Ramos (cell line): ENCODE results near the gene WIPI1.

ENCODE experiments used
- in situ Hi-C: fragments of 300-500 bp; cut with MboI; formaldehyde crosslinking; loops from one replicate; pipeline ENCODE4 v1.14.3; 2022; ENCODE audit warnings: low sequenced_read_pairs; ENCODE audit not compliant: unreplicated experiment

Gene WIPI1

GRCh38 chr17:68446626-68447041 lies 10.7 kb downstream of the WIPI1 start:
- in situ Hi-C loops: no loop called here

DNA sequence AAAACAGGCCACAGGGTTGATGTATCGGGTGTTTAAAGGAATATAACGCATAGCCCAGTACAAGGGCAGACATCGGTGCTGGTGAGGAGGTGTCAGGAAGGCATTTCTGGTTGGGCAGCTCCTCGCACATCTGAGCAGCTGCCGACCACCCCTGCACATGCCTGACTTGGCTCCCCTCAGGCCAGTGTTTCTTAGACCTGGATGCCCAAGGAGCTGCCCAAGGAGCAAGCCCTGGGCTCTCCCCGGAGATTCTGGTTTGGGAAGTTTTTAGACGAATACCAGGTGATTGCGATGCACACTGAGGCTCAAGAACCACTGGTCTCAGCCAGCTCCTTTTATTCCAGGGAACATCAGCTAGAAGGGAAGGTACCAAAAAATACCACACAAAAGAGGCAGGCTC lies 11.6 kb downstream of the WIPI1 start:
- in situ Hi-C loops: no loop called here

DNA sequence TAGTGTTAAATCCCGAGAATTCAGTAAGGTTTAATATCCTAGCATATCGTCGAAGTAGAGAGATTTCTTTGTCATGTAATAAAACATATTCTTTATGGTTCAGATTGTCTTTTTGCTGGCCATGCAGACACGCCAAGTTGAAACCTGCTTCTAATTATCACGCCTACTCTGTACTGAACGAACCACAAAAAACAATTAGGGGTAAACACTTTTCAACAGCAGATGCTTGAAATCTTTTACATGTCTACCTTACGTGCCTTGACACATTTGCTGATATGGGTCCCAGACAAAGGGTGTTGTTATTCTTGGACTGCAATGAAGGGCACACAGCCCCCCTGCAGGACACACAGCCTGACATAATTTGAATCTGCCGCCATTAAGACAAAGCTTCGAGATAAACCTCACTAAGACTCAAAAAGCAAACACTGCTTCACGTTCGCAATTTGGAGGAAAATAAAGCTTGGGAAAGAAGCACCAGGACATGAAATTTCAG lies 13.3 kb downstream of the WIPI1 start:
- in situ Hi-C loops: no loop called here

DNA sequence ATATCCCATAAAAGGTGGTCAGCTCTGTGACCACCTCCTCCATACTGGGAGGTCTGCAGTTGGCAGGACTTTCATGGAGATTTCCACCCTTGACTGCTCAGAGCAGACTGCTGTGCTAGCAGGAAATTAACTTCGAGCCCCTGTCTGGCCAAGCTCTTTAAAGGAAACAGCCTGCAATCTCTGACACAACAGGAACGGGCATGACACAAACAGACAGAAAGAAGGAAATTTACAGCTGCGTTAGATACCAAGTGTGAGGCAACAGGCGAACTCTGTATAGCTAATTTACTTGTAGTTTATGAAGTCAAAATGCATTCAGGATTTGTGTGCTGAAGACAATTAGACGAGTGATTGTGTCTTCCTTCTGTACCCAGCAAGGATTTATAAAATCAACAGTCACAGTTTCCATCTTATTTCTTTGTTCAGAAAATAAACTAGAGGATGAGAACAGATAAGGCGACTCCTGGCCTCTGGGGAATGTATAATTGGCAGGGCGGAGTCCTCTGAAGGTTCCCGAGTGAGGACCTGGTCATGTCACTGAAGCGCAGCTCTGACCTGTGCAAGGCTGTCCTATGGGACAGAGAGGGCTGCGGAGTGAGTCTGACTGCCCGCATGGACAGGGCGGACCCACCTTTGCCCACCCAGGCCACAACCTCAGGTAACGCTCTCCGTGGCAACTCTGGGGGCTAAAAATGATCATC lies 16.1 kb downstream of the WIPI1 start:
- in situ Hi-C loops: no loop called here

- in situ Hi-C loops: no loop called here
Observed at GRCh38 chr17:68440526-68440925, 16.8 kb downstream of the WIPI1 start.

DNA sequence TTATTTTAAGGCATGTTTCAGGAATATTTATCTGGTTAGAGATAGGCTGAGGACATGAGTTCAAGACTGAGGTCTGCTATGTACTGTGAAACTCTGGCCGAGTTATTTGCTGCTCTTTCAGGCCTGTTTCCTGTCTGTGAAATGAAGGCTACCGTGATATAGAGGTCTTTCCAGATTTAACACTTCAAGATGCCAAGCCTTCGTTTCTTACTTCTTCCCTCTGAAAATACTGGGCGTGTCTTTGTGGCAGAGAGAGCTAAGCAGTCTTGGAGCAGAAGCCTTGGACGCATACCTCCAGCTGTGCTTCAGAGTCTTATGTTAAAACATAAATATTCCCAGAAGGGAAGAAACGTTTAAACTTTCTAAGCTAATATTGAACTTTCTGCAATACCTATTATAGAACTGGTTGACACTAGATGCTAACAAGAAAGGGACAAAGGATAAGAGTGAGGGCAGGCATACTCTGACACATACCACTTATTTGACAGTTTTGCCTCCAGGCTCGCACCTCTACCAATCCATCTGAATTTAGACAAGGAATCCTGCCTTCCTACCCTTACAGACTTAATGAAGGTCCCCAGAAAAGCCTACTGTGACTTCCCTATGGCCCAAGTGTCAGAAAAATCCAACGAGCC lies 17.5 kb downstream of the WIPI1 start:
- in situ Hi-C loops: loop anchor here (10.0 kb wide), 1 partner anchor 265 kb away; no protein-coding TSS in a partner anchor

- in situ Hi-C loops: loop anchor here (10.0 kb wide), 1 partner anchor 263 kb away; no protein-coding TSS in a partner anchor
Observed at GRCh38 chr17:68437979-68438822, 19.1 kb downstream of the WIPI1 start.

- in situ Hi-C loops: loop anchor here (10.0 kb wide), 1 partner anchor 261 kb away; no protein-coding TSS in a partner anchor
Observed at GRCh38 chr17:68435876-68436842, 21.1 kb downstream of the WIPI1 start.

DNA sequence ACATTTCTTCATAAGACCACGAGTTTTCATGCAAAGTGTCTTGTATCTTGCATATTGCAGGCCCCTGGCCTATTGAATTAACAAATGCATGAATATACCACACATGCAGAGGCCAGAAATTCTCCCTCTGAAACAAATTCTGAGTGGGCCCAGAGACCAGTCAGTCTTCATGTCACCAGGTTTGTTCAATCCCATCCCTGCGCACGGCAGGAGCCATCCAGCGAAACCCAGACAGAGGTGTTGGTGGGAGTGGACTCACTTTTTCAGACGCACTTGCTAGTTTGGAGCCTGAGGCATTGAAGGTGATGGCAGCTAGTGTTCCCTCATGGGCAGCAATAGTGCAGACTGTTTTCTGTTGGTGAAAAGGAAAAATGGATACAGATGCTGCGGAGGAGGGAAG lies 21.9 kb downstream of the WIPI1 start:
- in situ Hi-C loops: loop anchor here (10.0 kb wide), 1 partner anchor 261 kb away; no protein-coding TSS in a partner anchor

DNA sequence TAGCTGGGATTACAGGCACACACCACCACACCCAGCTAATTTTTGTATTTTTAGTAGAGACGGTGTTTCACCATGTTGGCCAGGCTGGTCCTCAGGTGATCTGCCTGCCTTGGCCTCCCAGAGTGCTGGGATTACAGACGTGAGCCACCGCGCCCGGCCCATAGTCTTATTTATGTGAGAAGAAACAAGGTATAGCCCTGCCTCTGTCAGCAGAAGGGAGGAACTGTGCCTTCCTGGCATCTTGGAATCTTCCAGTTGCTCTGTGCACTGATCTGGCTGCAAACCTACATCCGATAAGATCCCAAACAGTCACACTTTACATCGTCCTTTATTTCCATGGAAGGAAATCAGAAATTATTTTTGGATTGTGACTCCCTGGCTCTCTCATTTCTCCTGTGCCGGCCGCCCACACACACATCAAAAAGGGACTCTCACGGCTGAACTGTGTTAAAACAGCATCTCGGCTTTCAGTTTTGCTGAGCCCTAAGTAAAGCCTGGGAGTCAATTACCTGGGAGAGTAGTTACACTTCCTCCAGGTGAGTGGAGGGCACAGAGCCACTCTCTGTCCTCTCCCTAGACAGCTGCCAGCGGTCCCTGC lies 23.3 kb downstream of the WIPI1 start:
- in situ Hi-C loops: loop anchor here (5.0 to 10.0 kb wide), 2 partner anchors 172 to 259 kb away; no protein-coding TSS in a partner anchor

DNA sequence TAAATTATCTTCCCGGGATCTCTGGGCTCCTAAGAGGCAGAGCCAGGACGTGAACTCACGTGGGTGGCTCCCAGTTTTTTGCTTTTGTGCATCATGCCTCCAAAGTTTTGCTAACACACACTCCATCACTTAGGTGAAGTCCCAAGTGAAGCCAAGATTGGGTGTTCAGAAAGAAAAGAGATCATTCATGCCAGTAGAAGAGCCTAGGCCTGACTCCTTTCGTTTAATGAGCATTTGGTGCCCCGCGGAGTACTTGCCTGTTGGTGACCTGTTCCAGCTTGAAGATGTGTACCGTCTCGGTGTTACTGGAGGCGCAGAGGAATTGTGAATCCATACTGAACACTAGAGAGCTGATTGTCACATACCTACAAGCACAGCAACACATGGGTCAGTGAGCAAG lies 24.1 kb downstream of the WIPI1 start:
- in situ Hi-C loops: loop anchor here (5.0 to 10.0 kb wide), 2 partner anchors 171 to 258 kb away; no protein-coding TSS in a partner anchor

DNA sequence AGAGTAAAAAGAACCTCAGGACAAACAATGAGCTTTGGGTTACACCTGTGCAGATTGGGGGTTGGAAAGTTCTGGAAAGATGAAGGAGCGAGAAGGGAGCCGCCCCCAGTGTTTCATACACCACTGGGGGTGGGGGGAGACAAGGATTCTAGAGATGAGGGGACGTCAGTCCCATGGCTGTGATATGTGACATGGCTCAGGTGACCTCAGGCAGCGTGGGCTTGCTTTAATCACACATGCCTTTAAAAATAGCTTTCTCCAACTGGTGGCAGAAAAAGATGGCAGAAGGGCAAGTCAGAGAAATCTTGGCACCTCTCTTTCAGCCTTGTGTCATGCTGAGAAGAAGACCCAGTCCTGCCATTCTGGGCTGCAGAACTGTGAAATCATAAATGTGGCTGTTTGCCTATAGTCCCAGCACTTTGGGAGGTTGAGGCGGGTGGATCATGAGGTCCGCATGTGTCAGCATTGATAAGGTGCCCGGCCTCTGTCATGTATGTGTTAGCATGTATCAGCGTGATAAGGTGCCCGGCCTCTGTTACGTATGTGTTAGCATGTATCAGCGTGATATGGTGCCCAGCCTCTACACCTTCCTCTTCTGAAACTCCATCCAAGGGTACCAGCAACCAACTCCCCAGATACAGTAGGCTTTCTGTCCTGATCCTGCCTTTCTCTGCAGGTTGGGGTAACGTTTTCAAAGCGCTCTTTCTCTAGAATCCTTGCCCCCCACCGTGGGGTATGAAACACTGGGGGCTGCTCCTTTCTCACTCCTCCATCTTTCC lies 25.0 kb downstream of the WIPI1 start:
- in situ Hi-C loops: loop anchor here (5.0 to 10.0 kb wide), 2 partner anchors 170 to 257 kb away; no protein-coding TSS in a partner anchor

DNA sequence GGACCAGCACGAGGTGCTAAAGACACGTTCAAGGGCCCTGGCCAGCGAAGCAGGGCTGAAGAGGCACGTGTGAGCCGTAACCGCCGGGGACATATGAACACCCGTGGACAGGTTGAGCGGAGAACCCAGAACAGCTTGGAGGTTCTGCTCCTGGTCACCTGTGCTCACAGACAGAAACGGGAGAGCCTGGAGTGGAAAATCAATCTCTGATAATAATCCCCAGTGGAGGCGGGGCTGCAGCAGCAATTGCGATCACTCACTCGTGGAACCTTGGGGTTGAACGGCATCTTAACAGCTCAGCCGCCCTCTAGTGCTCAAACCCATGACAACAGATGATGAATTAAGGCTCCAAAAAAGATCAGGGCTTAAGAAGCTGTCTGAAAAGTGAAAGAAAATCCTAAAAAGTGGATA lies 25.6 kb downstream of the WIPI1 start:
- in situ Hi-C loops: loop anchor here (5.0 to 10.0 kb wide), 2 partner anchors 169 to 257 kb away; no protein-coding TSS in a partner anchor

DNA sequence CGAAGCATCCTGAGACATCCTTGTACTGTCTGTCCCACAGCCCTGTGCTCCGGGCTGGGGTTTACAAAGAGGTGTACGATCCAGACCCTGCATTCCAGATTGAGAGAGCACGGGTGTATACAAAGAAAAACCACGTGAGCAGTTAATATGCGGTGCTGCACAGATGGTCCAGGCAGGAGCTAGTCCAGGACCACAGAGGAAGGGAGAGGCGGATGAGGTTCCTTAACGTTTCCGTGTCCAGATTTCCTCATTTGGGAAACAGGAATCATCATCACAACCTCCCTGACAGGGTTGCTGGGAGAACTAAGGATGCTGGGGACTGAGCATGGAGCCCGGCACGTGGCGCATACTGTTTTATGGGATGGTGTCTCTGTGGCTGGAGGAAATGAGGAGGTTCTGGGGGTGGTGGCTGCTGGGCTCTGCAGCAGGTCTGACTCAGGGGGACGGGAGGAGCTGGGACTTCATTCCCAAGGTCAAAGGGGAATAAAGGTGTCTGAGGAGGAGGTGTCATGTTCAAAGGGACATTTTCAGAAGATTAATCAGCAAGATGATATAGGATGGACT lies 26.2 kb downstream of the WIPI1 start:
- in situ Hi-C loops: loop anchor here (5.0 to 10.0 kb wide), 2 partner anchors 169 to 256 kb away; no protein-coding TSS in a partner anchor

GRCh38 chr17:68429881-68430280 lies 27.4 kb downstream of the WIPI1 start:
- in situ Hi-C loops: loop anchor here (5.0 to 10.0 kb wide), 2 partner anchors 168 to 255 kb away; no protein-coding TSS in a partner anchor

DNA sequence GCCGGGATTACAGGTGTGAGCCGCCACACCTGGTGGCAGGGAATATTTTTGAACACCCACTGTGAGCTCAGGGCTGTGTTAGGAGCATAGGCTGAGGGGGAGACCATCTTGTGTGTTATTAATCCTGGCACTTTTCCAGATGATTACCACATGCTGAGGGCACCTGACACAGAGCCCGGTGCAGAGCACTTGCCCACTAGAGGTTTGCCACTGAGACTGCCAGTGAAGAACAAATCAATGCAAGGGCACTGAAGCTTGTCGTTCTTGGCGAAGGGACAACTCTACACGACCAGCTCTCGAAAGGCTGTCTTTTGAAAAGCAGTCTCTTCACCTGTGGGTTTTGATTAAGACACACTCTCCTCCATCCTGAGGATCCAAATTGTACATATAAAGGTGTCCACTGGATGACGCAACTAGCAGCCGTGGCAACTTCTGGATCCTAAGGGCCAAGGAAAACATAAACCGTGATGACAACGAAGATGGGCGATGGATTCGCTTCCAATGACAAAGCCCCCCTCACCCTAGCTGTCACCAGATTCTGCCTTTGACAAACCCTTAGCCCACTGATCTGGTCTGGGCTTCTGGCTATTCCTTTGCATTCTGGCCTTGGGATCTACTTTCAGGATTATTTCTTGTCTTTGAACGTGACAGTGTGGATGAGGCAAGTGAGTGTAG lies 28.7 kb downstream of the WIPI1 start:
- in situ Hi-C loops: no loop called here

GRCh38 chr17:68427575-68427974 lies 29.7 kb downstream of the WIPI1 start:
- in situ Hi-C loops: no loop called here
